Stimulated activated CD8-positive, alpha-beta memory T cell treated with anti-CD3 and anti-CD28 coated beads, Interleukin-4, amount 100 ng/mL, for 4 hours (primary cell): Measurements from ENCODE around the gene ATRN.

Experiments
- DNase-seq, 2 donors: peaks; one replicate each; pipeline ENCODE4 v3.0.0-alpha.2; 2020; ENCODE audit warnings: low read depth in 2 of 2, low spot score in 1 of 2

The ATRN gene

DNA sequence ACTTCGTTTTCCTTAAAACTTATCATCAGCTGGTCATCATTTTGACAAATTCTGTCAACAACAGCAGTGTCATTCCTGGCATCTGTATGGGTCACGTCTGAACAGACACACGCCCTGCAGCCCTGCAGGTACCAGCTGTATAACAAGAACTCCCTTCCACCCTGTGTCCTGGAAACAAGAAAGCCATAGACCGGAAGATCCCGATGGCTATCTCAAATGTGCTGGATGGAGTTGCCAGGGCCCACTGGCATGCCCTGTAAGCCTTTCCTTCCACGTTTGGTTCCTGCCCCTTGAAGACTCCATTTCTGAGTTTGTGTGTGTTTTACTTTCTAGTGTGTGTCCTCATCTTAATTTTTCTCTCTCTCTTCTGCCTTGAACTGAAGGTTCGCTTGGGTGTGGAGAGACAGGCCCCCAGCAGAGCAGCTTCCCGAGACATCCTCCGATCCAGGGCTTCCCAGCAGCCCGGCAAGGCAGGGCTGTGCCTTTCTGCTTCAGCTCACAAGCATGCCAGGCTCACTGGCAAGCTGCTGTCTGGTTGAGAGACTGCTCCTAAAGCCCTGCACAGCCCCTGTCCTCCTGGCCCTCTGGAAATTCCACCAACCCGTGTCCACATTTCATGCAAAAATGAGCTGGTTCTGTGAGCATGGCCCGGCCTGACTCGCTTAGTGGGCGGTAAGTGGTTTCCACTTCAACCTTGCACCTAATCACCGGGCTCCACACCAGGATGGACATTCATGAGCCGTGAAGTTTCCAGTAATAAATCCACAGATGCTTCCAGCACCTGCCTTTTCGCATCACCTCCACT is 183.7 kb downstream of the ATRN start:
- no peak for DNase-seq

DNA sequence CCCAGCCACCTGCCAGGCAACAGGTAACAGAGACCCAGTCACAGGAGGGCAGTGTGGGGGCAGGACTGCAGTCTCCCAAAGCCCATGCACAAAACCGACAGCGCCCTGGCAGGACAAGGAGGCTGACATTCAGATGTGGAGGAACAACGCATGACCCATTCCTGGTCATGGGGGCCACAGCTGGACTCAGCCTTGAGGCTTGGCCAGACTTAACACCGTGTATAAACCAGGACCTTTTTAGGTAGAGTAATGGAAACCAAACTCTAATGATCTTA is 184.2 kb downstream of the ATRN start:
- DNase-seq = no peak

DNA sequence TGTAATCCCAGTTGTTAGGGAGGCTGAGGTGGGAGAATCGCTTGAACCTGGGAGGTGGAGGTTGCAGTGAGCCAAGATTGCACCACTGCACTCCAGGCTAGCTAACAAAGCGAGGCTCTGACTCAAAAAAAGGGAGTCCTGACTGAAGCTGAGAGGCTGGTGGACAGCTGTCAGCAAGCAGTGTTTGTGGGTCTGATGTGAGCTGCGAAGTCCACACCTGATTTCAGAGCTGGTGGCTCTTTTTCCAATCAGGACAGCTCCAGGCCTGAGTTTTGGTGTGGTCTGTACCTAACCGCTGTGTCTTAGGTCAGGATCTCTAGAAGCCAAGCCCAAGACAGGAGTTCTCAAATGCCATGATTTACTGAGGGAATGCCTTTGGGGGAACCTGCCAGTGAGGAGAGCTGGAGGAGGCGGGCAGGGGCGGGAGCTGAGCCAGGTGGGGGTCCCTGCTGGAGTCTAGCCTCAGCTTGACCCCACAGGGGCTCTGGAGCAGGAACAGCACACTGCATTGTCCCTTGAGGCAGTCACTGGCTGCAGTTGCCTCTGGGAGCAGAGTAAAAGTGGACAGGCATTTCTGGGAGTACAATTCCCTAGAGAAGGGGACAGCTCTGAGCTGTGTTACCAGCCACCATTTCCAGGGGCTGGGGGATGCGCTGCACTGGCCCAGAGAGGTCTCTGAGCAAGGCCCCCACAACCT is 187.3 kb downstream of the ATRN start:
- DNase-seq = no peak

DNA sequence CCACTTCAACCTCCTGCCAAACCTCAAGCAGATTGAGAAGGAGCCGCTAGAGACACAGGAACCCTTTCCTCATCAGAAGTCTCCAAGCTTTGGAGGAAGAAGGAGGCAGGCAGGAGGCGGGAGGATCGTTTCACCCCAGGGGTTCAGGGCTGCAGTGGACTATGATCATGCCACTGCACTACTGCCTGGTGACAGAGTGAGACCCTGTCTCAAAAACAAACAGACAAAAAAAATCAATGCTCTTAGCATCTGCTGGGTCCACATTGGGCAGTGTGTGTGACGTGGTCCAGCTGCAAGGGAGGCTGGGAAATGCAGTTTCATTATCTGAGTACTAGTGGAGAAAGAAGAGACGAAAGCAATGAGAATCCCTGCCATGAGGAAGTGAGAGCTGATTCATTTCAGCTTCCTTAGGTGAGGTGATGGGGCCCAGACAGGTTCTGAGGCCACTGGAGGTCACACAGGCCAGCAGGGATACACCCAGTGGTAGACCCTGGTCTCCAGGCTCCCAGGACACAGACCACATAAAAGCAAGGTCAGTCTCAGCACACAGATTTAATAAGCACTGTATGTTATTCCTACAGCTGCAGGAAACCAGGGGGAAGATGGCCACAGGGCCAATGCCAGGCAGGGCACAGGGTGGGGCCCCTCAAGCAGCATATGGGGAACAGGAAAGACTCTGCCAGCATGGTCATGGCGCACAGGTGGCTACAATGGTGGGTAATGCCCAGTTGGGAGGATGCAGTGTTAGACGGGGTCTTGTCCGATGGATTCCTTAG is 188.1 kb downstream of the ATRN start:
- no peak for DNase-seq

DNA sequence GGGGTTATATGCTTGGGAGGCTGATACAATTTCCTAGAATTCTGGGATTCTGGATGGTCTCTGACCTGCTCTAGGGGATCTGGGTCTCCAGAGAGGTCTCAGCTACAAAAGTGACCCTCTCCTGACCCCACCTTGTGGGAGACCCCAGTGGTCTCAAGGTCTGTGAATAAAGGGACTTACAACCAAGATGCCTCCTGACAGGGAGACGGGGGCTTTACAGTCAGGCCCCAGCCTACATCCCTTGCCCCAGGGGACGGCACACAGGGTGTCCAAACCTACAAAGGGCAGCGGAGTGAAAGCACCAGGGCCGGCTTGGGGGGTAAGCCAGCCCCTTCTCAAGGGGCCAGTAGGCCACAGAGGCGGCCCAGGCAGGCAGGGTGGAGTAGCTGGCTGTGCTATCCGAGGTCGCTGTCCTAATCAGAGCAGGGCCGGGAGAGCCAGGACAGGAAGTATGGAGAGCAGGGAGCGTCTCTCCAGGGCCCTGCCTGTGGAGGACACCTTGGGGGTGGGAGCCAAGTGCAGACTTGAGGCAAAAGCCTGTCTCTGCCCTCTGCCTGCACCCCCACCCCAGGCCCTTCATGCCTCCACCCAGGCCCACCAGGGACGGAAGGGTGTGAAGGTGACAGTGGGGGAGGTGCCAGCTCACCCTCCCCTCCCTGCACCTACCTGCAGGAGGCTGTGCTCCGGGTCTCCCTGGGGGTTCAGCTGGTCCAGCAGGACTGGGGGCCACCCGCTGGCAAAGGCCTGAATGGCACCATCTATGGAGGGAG is 188.9 kb downstream of the ATRN start:
- DNase-seq = no peak

DNA sequence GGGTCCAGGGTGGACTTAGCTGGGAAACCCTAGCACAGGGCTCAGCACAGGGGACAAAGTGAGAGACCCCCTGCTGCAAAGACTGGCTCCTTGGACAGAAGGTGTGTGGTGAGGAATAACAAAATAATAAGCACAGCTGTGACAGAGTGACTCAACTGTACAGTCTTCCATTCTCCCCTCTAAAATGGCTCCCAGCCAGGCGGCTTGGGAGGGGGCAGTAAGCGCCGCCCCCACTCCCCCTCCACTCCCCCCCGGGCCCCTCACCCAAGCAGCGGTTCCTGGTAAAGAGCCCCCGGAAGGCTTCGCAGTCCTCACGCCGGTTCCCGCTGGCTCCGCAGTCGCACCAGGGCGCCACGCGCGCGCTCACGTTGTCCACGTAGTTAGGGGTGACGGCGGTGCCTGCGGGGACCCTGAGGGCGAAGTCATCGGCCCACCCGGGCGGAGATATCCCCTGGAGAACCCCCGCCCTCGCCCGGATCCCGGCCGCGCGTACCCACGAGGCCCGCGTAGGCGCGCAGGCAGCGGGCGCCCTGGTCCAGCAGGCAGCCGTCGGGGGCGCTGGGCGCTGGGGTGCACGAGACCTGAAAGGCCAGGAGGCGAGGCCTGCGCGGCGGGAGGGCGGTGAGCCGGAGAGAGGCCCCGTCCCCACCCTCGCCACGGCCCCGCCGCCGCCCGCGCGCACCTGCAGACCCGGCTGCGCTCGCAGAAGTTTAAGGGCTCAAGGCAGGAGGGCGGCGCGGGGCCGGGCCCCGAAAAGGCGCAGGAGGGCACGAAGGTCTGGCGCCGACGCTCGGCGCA is 189.6 kb downstream of the ATRN start:
- no peak for DNase-seq

DNA sequence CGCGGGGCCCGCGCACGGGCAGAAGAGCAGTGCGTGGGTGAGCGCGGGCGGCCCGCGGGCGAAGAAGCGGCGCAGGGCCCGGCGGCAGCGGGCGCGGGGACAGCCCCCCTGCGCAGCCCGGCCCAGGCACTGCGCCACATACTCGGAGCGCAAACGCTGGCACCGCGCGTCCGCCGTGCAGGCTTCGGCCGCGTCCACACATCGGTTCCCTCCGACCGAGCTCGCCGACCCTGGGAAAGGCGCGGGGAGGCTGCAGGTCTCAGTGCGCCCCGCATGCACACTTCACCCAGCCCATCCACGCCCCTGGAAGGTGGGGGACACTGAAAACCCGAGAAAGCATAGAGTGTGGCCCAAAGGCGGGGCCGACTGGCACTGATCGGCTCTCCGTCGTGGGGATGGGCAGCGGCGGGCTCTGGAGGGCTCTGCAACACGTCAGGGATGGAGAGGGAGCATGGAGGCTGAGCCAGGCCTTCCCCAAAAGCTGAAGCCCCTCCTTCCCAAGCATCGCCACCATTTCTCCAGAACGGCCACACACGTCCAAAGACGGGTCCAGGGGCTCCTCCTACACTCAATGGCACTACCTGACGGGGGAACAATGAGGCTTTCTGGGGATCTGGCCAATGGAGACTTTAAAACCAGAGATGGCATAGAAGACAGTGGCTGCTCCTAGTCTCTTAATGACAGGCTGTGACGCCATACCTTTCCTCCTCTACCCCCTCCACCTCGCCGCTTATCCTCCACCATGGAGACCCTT is 190.4 kb downstream of the ATRN start:
- DNase-seq = no peak

DNA sequence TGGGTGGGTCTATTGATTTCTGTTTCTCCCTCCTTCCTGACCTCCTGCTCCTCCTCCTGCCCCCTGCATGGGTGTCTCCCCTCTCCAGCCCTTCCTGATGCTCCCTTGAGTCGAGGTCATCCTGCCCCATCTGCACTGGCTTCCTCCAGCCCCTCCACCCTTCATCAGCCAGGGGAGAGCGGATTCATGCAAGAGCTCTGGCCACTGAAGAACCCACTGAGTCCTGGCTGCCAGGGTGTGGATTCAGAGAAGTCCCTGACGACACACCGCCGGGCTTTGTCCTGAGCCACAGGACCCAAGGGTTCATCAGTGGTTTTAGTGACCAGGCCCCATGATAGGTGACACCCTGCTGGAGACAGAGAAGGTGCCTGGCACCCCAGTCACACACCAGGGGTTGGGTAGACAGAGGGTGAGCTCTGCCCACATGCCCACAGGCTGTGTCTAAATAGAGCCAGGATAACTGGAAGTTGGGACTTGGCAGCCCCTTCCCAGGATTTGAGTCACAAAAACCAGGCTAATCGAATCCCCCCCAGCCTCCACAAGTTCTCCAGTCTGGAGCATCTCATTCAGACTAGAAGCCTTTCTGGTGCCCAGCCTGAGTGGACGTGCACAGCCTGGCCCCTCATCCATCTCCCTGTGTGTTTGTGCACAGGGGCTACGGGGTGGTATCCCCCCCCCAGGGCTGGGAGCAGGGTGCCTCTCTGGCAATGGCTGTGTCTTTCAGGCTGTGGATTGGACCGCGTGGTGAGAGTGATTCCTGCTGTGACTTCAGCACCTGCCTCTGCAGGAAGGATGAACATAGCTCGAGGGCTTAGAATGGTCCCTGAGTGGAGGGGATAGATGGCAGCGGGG is 191.2 kb downstream of the ATRN start:
- no peak for DNase-seq

DNA sequence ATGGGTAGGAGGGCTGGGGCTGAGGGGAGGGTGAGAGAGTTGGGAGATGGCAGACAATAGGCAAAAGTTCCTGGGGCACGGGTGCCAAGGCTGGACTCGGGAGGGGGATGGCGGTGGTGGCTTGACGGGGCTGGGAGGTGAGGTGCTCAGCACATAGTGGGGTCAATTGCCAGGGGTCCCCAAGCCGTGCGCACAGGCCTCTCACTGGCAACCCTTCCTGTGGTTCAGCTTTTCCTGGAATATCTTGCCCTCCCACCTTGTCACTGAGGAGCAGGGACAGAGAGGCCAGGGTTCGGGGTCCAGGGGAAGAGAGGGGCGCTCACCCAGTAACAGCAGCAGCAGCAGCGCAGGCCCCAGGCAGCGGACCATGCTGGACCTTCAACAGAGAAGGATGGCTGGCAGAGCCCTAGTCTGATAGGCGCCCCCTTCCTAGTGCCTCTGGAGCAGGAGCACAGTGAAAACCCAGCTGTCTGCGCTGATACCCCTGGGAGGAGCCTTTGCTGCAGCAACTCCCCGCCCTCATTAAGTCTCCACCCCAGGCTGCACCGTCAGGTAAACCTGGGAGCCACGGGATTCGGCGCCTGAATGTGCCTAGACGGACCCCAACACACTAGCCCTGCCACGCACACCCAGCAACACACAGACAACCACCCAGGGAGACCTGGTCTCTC is 192.3 kb downstream of the ATRN start, which contains the start of gene GFRA4:
TSS of gene GFRA4 (minus strand) at position 369 of the 671 bp plus-strand sequence. CDS start at position 369, 0 bp downstream.
- DNase-seq = no peak

DNA sequence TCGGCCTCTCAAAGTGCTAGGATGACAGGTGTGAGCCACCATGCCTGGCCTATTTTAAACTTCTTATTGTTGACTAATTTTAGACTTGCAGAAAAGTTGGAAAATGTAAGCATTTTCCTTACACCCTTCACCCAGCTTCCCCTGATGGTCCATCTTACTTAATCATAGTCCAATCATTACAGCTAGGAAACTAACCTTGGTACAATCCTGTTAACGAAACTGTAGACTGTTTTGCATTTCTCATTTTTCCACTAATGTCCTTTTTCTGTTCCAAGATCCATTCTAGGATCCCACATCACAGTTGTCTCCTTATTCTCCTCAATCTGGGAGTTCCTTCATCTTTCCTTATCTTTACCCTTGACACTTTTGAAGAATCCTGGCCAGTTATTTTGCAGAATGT is 193.0 kb downstream of the ATRN start:
- no peak for DNase-seq

DNA sequence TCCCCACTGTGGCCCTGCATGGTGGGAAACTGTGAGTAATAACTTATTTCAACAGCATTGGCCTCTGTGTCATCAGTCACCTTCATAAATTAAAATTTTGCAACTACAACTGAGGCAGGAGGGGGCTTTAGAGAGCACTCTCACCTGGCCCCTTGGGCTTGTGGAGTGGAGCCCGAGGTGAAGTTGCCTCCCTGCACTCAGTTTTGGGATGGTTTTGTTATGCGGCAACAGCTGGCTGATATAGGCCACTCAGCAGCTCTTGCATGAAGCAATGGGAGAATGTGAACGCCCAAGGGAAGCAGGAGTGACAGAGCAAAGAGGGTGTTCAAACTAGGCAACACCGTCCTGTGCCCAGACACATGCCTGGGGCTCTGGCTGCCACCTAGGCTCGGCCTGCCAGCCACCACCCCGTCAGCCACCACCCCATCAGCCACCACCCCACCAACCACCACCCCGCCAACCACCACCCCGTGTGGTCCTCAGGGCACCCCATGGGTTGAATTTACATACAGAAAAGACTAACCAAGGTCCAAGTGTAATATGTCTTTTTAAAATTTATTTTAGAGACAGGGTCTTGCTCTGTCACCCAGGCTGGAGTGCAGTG is 196.7 kb downstream of the ATRN start:
- DNase-seq = no peak

DNA sequence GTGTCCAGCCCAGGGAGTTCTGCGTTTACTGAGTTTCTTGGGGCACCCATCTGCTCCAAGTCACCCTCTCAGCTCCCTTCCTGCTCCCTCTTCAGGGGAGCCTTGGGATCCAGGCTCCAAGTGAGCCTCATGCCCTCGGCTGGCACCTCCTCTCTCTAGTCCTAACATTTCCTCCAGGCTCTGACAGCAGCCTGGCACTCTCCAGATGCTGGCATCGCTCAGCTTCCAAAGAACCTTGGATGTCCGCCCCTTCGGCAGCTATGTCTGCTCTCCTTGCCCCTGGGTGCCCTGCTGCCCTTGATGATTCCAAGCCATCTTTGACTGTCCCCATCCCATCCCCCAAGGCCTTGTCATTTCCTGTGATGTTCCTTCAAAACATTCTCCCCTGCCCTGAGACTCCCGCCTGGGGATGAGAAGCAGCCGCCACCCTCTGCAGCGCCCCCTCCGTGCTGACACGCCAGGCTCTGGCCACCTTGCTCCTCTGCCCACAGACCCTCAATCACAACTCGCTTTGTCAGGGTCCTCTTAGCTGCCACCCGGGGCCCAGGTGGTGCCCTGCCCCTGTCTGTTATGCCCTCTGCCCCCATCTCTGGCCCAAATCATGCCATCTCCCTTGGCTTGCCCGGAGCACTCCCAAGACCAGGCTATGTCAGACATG is 199.0 kb downstream of the ATRN start:
- DNase-seq = no peak

DNA sequence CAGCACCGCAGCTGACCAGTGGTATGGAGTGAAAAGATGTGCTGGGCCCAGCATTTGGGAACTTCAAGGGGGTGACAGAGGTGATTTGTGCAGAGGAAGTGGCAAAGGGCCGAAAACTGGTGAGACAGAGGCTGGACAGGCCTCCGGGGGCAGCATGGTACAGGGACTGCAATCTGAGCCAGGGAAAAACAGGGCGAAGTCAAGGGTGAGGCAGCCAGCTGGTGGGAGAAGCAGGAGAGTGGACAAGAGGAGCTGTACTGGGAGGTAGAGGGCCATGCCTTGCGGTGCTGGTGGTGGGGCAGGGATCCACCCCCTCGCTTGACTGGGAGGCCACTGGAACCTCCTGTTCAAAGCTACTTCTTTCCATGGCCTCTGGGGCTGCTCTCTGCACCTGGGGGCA is 199.7 kb downstream of the ATRN start:
- DNase-seq = no peak

DNA sequence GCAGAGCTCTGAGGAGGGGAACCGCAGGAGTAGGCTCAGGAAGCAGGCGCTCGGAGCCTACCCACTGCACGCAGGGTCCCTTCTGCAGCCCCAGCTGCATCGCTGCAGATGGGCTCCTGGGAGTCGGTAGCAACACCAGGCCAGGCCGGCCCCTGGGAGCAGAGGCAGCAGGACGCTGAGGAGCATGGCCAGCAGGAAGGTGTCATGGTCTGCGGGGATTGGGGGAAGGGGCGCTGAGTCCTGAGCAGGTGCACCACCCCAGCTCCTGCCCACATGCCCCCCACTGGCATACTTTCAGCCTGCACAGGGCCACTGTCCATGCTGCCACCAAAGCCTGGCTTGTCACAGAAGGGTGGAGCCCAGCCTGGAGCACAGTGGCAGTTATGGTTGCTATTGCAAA is 200.1 kb downstream of the ATRN start:
- no peak for DNase-seq

DNA sequence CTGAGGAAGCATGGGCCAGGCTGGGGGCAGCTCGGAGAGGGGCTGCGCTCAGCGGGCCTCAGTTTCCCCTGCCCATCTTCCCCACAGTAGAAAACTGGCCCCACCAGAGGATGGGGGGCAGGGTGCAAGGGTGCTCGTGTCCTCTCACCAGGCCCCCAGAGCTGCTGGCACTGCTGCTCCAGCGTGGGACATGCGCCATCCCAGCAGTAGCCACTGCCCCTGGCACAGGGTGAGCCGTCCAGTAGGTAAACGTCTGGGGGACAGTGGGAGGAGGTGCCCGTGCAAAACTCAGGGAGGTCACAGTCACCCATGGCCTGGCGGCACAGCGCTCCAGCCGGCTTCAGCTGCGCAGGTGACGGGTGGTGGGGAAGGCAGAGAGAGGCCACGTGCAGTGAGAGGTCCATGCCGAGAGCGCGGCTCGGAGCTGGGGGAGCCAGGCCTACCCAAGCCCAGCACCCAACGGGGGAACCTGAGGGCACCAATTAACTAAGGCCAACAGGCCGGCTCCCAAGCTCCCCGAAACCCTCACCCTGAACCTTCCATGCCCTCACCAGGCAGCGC is 201.2 kb downstream of the ATRN start:
- DNase-seq = no peak

DNA sequence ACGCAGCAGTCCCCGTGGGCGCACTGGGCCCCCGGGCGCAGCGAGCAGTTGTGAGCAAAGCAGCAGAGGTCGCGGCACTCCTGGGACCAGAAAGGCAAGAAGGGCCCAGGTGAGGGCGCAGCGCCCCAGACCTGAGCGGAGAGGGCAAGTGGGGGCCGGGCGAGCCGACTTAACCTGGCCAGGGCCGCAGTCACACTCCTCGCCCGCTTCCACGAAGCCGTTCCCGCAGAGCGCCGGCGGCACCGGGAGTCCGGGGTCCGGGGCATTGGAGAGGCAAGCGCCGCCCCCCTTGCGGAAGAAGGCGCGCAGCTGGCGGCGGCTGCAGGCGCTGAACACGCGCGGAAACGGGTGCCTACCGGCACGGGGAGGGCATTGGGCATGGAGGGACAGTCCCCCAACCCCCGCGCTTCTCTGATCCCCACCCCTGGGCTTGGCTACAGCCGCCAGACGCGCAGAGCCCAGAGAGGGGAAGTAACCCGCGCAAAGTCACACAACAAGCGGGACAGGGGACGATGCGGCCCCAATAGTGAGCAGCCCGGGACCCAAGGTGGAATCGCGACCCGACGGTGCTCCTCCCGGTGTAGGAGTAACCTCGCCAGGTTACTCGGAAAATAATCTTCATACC is 201.8 kb downstream of the ATRN start:
- no peak for DNase-seq
